ENCODE results near the gene TFG.

TFG gene

GRCh38 chr3:100706365-100706764 is 2.9 kb upstream of the TFG start:
- DNase-seq (ENCODE audit: low spot score), result no peak

GRCh38 chr3:100708644-100708988 is 678 bp upstream of the TFG start:
- DNase-seq (ENCODE audit: low spot score), result no peak

GRCh38 chr3:100709842-100710260 is 557 bp downstream of the TFG start:
- peak; percentile 57 for DNase-seq (ENCODE audit: low spot score)

GRCh38 chr3:100710261-100710968 is 1.1 kb downstream of the TFG start:
- DNase-seq (ENCODE audit: low spot score), result peak; percentile 53

- no peak for DNase-seq (ENCODE audit: low spot score)
Observed at GRCh38 chr3:100715176-100715575, 5.9 kb downstream of the TFG start.

- DNase-seq (ENCODE audit: low spot score), result no peak
Observed at GRCh38 chr3:100717063-100717462, 7.8 kb downstream of the TFG start.

- no peak for DNase-seq (ENCODE audit: low spot score)
Observed at GRCh38 chr3:100717637-100718487, 8.6 kb downstream of the TFG start.

- DNase-seq (ENCODE audit: low spot score), result no peak
Observed at GRCh38 chr3:100719136-100719535, 9.8 kb downstream of the TFG start.

GRCh38 chr3:100720426-100720825 is 11.1 kb downstream of the TFG start:
- no peak for DNase-seq (ENCODE audit: low spot score)

GRCh38 chr3:100725935-100726513 is 16.7 kb downstream of the TFG start:
- no peak for DNase-seq (ENCODE audit: low spot score)

GRCh38 chr3:100726706-100727105 is 17.4 kb downstream of the TFG start:
- no peak for DNase-seq (ENCODE audit: low spot score)

GRCh38 chr3:100730524-100730923 is 21.2 kb downstream of the TFG start:
- DNase-seq (ENCODE audit: low spot score), result no peak

- no peak for DNase-seq (ENCODE audit: low spot score)
Observed at GRCh38 chr3:100732435-100732834, 23.1 kb downstream of the TFG start.

GRCh38 chr3:100737334-100737733 is 28.0 kb downstream of the TFG start:
- DNase-seq (ENCODE audit: low spot score), result no peak

GRCh38 chr3:100740207-100740606 is 30.9 kb downstream of the TFG start:
- DNase-seq (ENCODE audit: low spot score), result no peak

GRCh38 chr3:100743535-100743934 is 34.2 kb downstream of the TFG start:
- DNase-seq (ENCODE audit: low spot score), result no peak

GRCh38 chr3:100744671-100745070 is 35.4 kb downstream of the TFG start:
- DNase-seq (ENCODE audit: low spot score), result no peak

- DNase-seq (ENCODE audit: low spot score), result no peak
Observed at GRCh38 chr3:100745617-100746016, 36.3 kb downstream of the TFG start.

GRCh38 chr3:100746092-100746491 is 36.8 kb downstream of the TFG start:
- no peak for DNase-seq (ENCODE audit: low spot score)

- no peak for DNase-seq (ENCODE audit: low spot score)
Observed at GRCh38 chr3:100748220-100748619, 38.9 kb downstream of the TFG start.

- DNase-seq (ENCODE audit: low spot score), result no peak
Observed at GRCh38 chr3:100748967-100749366, 39.7 kb downstream of the TFG start.

- DNase-seq (ENCODE audit: low spot score), result no peak
Observed at GRCh38 chr3:100753846-100754245, 44.6 kb downstream of the TFG start.
